Measurements from ENCODE around the gene OTULIN. TPM values are rescaled to one million over a fixed set of nuclear protein-coding genes. Genes with fewer than 3 reads are reported as not detected.

The OTULIN gene
- total and polyA plus RNA-seq, 2 experiments from 2014 or later = 24.3 to 43.9 TPM

DNA sequence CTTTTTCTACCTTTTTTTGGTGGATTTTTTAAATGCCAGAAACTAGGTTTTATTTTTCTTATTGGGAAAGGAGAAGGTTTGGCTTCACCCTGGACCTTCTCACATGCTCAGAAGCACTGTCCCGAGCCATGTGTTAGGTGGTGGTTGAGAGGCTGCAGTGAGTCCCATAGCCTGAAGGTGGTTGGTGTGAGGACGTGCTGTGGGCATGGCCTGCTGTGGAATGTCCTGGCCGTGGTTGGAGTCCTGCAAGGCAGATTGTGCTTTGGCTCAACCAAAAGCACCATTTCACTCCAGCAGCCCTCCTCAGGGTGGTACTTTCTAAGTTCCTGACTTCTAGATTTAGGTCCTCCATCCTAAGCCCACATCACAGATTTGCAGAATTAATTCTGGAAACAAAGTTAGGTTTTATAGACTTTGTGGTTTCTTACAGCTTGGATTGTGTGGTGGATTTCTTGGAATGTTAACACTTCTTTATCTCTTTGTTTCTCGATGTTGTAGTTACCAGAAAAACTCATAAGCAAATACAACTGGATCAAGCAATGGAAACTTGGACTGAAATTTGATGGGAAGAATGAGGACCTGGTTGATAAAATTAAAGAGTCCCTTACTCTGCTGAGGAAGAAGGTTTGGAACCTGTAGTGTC lies 22.6 kb downstream of the OTULIN start:
- Histone ChIP-seq H3K4me2 (no peak overlapping the region), H3K79me2 (replicated peaks; ENCODE audit: insufficient read depth) (peaks cover 4% of the 10 kb centered on the region; the same call in 1 of the 2 replicates), H3K4me3 (no peak overlapping the region), H3K36me3 (ENCODE audit: insufficient read depth) (peaks cover 31% of the 10 kb centered on the region; the same call in 1 of the 2 replicates), H3K9me2 (ENCODE audit: insufficient read depth) (no peaks in the 10 kb centered on the region), H3K27ac (ENCODE audit: low read depth) (no peak overlapping the region), H4K20me1 (replicated peaks; ENCODE audit: insufficient read depth) (no peaks in the 10 kb centered on the region), H3F3A (replicated peaks; ENCODE audit: low read depth) (no peaks in the 10 kb centered on the region), H3K27me3 (ENCODE audit: insufficient read depth) (no peaks in the 10 kb centered on the region), H3K4me1 (ENCODE audit: insufficient read depth) (no peaks in the 10 kb centered on the region), H2AFZ (no peak overlapping the region)
- ATAC-seq (peak; percentile 57), DNase-seq (ENCODE audit: low spot score) (no peak)
- Mint-ChIP-seq H3K9me3 (no peaks in the 10 kb centered on the region), H3K36me3 (ENCODE audit: low read depth) (peaks cover 50% of the 10 kb centered on the region), H3K27me3 (ENCODE audit: insufficient read depth, low read depth, poor library complexity) (peaks cover 1% of the 10 kb centered on the region), H3K4me3 (no peak overlapping the region), H3K4me1 (peaks cover 4% of the 10 kb centered on the region; the same call in 2 of the 3 replicates), H3K27ac (no peak overlapping the region)
- TF ChIP-seq, protein P1, sequence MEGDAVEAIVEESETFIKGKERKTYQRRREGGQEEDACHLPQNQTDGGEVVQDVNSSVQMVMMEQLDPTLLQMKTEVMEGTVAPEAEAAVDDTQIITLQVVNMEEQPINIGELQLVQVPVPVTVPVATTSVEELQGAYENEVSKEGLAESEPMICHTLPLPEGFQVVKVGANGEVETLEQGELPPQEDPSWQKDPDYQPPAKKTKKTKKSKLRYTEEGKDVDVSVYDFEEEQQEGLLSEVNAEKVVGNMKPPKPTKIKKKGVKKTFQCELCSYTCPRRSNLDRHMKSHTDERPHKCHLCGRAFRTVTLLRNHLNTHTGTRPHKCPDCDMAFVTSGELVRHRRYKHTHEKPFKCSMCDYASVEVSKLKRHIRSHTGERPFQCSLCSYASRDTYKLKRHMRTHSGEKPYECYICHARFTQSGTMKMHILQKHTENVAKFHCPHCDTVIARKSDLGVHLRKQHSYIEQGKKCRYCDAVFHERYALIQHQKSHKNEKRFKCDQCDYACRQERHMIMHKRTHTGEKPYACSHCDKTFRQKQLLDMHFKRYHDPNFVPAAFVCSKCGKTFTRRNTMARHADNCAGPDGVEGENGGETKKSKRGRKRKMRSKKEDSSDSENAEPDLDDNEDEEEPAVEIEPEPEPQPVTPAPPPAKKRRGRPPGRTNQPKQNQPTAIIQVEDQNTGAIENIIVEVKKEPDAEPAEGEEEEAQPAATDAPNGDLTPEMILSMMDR (conservative IDR thresholded peaks at IDR 0.05; ENCODE audit: low read depth in 2 of 2) = no peak
- TF ChIP-seq STAT1 (IDR thresholded peaks at IDR 0.05; ENCODE audit: unreplicated experiment) = no peak

DNA sequence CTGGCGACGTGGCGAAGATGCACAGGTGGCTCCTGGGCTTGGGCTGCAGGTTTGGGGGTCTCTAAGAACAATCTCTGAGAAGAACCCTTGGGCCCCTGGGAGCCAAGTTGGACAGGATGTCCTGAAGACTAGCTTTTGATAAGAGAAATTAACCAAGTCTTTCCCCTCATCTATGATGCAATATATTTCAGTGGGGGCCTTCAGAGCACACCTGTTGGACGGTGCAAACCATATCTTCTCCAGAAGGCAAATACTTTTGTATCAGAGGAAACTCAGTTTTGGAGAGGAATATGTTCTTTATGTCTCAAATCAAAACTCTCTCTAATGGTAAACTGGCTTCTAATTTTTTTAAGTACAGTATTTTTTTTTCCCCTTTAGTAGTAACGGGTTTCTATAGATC lies 28.6 kb downstream of the OTULIN start:
- no peak overlapping the region for H3K27ac Mint-ChIP-seq
- Histone ChIP-seq H3K9me2 (ENCODE audit: insufficient read depth) (no peaks in the 10 kb centered on the region), H3K27ac (ENCODE audit: low read depth) (no peak overlapping the region), H2AFZ (no peak overlapping the region), H3K79me2 (replicated peaks; ENCODE audit: insufficient read depth) (no peaks in the 10 kb centered on the region; the same call in 1 of the 2 replicates), H3K4me2 (no peak overlapping the region), H3K4me1 (ENCODE audit: insufficient read depth) (peaks cover 15% of the 10 kb centered on the region), H3K27me3 (ENCODE audit: insufficient read depth) (no peaks in the 10 kb centered on the region), H3K36me3 (ENCODE audit: insufficient read depth) (peaks cover 27% of the 10 kb centered on the region; the same call in 1 of the 2 replicates), H4K20me1 (replicated peaks; ENCODE audit: insufficient read depth) (no peaks in the 10 kb centered on the region), H3F3A (replicated peaks; ENCODE audit: low read depth) (no peaks in the 10 kb centered on the region), H3K4me3 (no peak overlapping the region)
- no peaks in the 10 kb centered on the region for H3K9me3 Mint-ChIP-seq
- H3K36me3 Mint-ChIP-seq (ENCODE audit: low read depth) = peaks cover 54% of the 10 kb centered on the region
- DNase-seq (ENCODE audit: low spot score) = no peak
- no peak for ATAC-seq
- H3K4me1 Mint-ChIP-seq = peaks cover 20% of the 10 kb centered on the region
- peaks cover 3% of the 10 kb centered on the region for H3K27me3 Mint-ChIP-seq (ENCODE audit: insufficient read depth, low read depth, poor library complexity)
- H3K4me3 Mint-ChIP-seq = no peak overlapping the region
- TF ChIP-seq ZNF114 (CRISPR knock-in tag; IDR thresholded peaks at IDR 0.05) (no peak), EZH2phosphoT487 (IDR thresholded peaks at IDR 0.05; ENCODE audit: unreplicated experiment) (no peak), CREB1 (CRISPR knock-in tag; IDR thresholded peaks at IDR 0.05; ENCODE audit: low read depth) (no peak), JUNB (IDR thresholded peaks at IDR 0.05; ENCODE audit: unreplicated experiment) (no peak), STAT1 (IDR thresholded peaks at IDR 0.05; ENCODE audit: unreplicated experiment) (no peak), POLR2AphosphoS5 (IDR thresholded peaks at IDR 0.05; ENCODE audit: low read depth) (no peak), EZH2 (IDR thresholded peaks at IDR 0.05; ENCODE audit: low read depth, unreplicated experiment) (no peak), NANOG (IDR thresholded peaks at IDR 0.05; ENCODE audit: borderline replicate concordance) (no peak)
- TF ChIP-seq, protein P1 (conservative IDR thresholded peaks at IDR 0.05; ENCODE audit: low read depth in 2 of 2) = no peak
- TF ChIP-seq, protein P2, sequence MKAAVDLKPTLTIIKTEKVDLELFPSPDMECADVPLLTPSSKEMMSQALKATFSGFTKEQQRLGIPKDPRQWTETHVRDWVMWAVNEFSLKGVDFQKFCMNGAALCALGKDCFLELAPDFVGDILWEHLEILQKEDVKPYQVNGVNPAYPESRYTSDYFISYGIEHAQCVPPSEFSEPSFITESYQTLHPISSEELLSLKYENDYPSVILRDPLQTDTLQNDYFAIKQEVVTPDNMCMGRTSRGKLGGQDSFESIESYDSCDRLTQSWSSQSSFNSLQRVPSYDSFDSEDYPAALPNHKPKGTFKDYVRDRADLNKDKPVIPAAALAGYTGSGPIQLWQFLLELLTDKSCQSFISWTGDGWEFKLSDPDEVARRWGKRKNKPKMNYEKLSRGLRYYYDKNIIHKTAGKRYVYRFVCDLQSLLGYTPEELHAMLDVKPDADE (IDR thresholded peaks at IDR 0.05) = no peak
- TF ChIP-seq, protein P3, sequence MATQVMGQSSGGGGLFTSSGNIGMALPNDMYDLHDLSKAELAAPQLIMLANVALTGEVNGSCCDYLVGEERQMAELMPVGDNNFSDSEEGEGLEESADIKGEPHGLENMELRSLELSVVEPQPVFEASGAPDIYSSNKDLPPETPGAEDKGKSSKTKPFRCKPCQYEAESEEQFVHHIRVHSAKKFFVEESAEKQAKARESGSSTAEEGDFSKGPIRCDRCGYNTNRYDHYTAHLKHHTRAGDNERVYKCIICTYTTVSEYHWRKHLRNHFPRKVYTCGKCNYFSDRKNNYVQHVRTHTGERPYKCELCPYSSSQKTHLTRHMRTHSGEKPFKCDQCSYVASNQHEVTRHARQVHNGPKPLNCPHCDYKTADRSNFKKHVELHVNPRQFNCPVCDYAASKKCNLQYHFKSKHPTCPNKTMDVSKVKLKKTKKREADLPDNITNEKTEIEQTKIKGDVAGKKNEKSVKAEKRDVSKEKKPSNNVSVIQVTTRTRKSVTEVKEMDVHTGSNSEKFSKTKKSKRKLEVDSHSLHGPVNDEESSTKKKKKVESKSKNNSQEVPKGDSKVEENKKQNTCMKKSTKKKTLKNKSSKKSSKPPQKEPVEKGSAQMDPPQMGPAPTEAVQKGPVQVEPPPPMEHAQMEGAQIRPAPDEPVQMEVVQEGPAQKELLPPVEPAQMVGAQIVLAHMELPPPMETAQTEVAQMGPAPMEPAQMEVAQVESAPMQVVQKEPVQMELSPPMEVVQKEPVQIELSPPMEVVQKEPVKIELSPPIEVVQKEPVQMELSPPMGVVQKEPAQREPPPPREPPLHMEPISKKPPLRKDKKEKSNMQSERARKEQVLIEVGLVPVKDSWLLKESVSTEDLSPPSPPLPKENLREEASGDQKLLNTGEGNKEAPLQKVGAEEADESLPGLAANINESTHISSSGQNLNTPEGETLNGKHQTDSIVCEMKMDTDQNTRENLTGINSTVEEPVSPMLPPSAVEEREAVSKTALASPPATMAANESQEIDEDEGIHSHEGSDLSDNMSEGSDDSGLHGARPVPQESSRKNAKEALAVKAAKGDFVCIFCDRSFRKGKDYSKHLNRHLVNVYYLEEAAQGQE (IDR thresholded peaks at IDR 0.05; ENCODE audit: unreplicated experiment) = no peak

Data from GM23338 (cell line).